Embryonic facial prominence (tissue), 1 donor: Measurements from ENCODE around the gene LUM.

Experiments used
- DNase-seq: peaks from one replicate; pipeline ENCODE4 v3.0.0-alpha.2; 2016; ENCODE audit errors: extremely low spot score

The LUM gene

GRCh38 chr12:91074851-91075250 lies 36.4 kb downstream of the LUM start:
- DNase-seq, result no peak

GRCh38 chr12:91074154-91074709 lies 37.1 kb downstream of the LUM start:
- DNase-seq, result no peak

GRCh38 chr12:91073426-91073825 lies 37.9 kb downstream of the LUM start:
- no peak for DNase-seq

GRCh38 chr12:91072931-91073330 lies 38.4 kb downstream of the LUM start:
- DNase-seq, result no peak

GRCh38 chr12:91070936-91071335 lies 40.4 kb downstream of the LUM start:
- DNase-seq, result no peak

GRCh38 chr12:91065396-91065795 lies 45.9 kb downstream of the LUM start:
- DNase-seq, result no peak

DNA sequence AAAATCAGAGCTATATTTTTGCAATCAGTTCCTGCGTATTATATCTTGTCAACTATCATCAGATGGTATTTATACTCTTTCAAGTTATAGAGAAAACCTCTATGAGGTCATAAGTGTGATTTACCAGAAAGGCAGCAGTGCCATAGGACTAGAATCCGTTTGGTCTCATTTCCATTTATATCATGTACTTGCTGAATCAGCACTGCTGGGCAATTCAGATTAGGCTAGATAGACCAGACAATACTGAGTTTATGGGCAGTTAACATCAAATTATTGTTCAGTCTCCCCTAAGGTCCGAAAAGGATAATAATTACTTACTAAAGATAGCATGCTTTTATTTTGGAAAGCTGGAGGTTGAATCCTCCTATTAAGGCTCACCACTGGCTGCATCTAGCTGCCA lies 46.7 kb downstream of the LUM start:
- no peak for DNase-seq

DNA sequence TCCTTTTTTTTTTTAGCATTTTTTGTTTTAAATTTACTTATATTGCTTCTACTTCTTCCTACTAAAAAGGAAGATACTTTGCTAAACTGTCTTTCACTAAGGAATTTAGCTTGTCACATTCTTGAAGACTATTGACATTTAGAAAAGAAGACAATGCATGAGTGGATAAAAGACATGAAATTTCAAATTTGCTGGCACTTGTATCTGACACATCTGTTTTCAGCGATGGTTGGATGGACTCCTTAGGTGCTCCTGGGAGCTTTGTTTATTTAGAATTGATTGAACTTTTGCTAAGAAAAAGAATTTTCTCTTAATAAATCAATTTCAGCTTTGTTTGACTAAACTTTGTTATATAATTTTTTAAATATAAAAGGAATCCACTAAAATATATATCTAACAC lies 50.2 kb downstream of the LUM start:
- no peak for DNase-seq

DNA sequence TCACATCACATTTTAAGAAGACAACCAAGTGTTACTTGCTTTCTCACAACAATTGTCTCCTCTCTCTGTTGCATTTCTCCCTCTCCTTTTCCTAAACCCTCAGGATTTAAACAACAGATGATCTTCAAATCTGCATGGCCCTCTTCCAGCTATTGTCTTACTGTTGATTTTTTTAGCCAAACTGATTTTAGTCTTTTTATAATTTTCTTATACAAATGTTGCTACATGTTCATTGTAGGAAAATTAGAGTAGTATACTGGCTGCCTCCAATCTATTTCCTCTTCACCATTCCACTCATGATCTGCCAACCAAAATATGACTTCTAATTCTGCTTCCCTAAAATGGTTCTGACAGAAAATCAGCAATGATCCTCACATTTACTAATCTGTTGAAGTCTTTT lies 52.1 kb downstream of the LUM start:
- no peak for DNase-seq

DNA sequence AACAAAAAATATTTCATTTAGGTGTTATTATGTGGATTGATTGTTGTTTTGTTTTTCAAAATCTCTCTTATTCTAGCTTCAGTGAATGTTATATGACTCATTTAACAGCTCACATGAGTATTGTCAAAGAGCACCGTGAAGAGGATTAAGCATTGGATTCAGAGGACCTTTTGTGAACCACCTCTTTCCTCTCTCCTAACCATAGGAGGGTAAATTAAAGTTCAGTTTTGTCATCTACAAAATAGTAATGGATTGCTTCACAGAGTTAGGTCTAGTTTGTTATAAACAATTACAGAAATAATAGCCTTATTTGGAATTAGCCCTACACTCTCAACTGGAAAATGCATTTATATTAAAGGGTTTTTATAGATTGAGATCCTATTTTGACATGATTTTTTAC lies 52.5 kb downstream of the LUM start:
- no peak for DNase-seq

- no peak for DNase-seq
Measured at GRCh38 chr12:91057368-91058165, 53.7 kb downstream of the LUM start, which contains the start of gene KERA. Gene KERA (minus strand): TSS chr12:91058024. CDS start chr12:91056281, 1,743 bp downstream.

- DNase-seq, result no peak
Measured at GRCh38 chr12:91056488-91056887, 54.8 kb downstream of the LUM start.

DNA sequence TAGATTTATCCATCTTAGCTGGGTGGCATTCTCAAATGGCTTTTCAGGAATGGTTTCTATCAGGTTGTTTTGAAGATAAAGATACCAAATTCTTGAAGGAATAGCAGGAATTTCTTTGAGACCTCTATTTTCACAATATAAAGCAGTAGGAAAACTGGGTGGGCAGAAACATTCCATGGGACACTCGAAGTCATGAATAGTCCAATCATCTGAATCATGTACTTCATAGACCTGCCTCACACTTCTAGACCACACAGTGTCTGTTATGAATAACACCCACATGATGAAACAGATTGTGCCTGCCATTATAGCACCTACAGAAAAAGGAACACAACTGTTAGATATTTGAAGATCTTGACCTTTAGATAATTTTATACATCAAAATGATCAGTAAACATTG lies 55.3 kb downstream of the LUM start:
- DNase-seq, result no peak

DNA sequence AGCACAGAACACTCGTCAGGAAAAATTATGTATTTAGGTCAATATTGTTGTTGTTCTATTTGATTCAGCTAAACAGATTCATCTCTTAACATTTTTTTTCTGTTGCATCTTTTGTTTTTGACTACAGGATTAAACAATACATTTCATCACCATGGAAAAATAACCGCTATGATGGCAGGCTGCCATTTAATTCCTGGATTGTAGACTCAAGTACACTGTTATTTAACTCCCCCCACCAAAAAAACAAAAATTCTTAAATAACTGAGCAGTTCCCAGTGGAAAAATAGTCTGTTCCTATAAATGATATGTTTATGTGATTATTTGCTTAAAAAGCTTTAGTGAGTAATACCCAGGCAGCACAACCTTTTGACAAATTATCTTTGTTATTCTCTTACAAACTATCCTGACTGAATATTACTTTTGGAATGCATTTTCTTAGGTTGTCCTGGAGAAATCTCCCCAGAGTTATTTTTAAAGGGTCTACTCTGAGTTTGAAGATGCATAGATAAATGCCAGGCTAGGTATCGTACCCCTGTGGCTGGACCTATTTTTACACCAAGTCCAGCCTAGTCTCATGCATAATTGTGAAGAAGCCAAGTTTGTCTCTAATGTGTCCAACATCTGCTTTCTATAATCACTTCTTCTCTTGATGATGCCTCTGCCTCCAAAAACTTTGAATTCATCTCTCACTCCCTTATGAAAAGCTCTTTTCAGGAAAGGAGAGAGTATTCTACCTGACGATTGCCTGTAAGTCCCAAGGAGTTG lies 57.2 kb downstream of the LUM start:
- peak; percentile 80 for DNase-seq
